SK-N-SH (cell line): ENCODE results near the gene ETS1.
"Not testable (repeated sequence)": the region's sequence is repeated elsewhere in the genome, so short reads cannot be mapped to it uniquely, and the experiment has no call there.

Experiments used
- ELF1 ChIP-seq: IDR thresholded peaks from 2 replicates; pipeline ENCODE4 v1.4.0; 2012
- EZH2phosphoT487 ChIP-seq: fragments of 200-600 bp; sonication (generic); IDR thresholded peaks from 2 replicates; pipeline ENCODE4 v1.6.1; 2017; ENCODE audit warnings: low read depth, mixed run types, mild to moderate bottlenecking, antibody characterized with exemption, moderate library complexity, borderline replicate concordance
- FOXM1 ChIP-seq: IDR thresholded peaks from 2 replicates; pipeline ENCODE4 v1.4.0; 2012; ENCODE audit warnings: low read depth, mild to moderate bottlenecking
- MXI1 ChIP-seq: IDR thresholded peaks from 2 replicates; pipeline ENCODE4 v1.6.1; 2012; ENCODE audit warnings: mild to moderate bottlenecking, low read depth, low read length, improper control_type of control experiment
- POLR2AphosphoS5 ChIP-seq: IDR thresholded peaks from 2 replicates; pipeline ENCODE4 v1.6.1; 2012; ENCODE audit warnings: low read depth, low read length
- RAD21 ChIP-seq: IDR thresholded peaks from 2 replicates; pipeline ENCODE4 v1.6.1; 2012; ENCODE audit warnings: mild to moderate bottlenecking, low read length
- RCOR1 ChIP-seq: fragments of 150-350 bp; IDR thresholded peaks from 2 replicates; pipeline ENCODE4 v1.6.1; 2017; ENCODE audit warnings: antibody characterized with exemption, low read length
- TAF1 ChIP-seq: IDR thresholded peaks from 2 replicates; pipeline ENCODE4 v1.6.1; 2012; ENCODE audit warnings: low read depth, mild to moderate bottlenecking, low read length, moderate library complexity, borderline replicate concordance
- YY1 ChIP-seq: IDR thresholded peaks from 2 replicates; pipeline ENCODE4 v1.4.0; 2012; ENCODE audit warnings: low read depth, mild to moderate bottlenecking
- TF ChIP-seq, protein P1 (sequence below): IDR thresholded peaks from 2 replicates; pipeline ENCODE4 v1.4.0; 2012; ENCODE audit warnings: low read depth, borderline replicate concordance
- TF ChIP-seq, protein P2 (sequence below): fragments of 200-600 bp; sonication (generic); IDR thresholded peaks from 2 replicates; pipeline ENCODE4 v1.6.1; 2017; ENCODE audit warnings: antibody characterized with exemption, mild to moderate bottlenecking, moderate library complexity
- TF ChIP-seq, protein P3 (sequence below): fragments of 150-350 bp; IDR thresholded peaks from 2 replicates; pipeline ENCODE4 v1.6.1; 2017; ENCODE audit warnings: antibody characterized with exemption, low read length, low read depth, borderline replicate concordance
- TF ChIP-seq, protein P4 (sequence below): IDR thresholded peaks from 2 replicates; pipeline ENCODE4; 2012
- TF ChIP-seq, protein P5 (sequence below): IDR thresholded peaks from 2 replicates; pipeline ENCODE4 v1.6.1; 2012; ENCODE audit warnings: mild to moderate bottlenecking, low read depth, low read length, moderate library complexity

DNA sequence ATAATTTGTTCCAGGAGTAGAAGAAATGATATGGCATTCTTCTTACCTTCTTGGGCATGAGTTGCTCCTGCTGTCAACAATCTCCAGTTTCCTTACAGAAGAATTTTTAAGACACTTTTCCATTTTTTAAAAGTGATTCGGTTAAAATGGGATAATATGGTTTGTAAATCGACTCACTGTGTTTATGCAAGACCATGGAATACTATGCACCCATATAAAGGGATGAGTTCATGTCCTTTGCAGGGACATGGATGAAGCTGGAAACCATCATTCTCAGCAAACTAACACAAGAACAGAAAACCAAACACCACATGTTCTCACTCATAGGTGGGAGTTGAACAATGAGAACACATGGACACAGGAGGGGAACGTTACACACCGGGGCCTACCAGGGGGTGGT lies 136.9 kb downstream of the ETS1 start:
- not testable (repeated sequence) for TF ChIP-seq FOXM1, POLR2AphosphoS5, MXI1, RAD21, YY1, EZH2phosphoT487, ELF1, RCOR1, TAF1
- TF ChIP-seq, protein P1, sequence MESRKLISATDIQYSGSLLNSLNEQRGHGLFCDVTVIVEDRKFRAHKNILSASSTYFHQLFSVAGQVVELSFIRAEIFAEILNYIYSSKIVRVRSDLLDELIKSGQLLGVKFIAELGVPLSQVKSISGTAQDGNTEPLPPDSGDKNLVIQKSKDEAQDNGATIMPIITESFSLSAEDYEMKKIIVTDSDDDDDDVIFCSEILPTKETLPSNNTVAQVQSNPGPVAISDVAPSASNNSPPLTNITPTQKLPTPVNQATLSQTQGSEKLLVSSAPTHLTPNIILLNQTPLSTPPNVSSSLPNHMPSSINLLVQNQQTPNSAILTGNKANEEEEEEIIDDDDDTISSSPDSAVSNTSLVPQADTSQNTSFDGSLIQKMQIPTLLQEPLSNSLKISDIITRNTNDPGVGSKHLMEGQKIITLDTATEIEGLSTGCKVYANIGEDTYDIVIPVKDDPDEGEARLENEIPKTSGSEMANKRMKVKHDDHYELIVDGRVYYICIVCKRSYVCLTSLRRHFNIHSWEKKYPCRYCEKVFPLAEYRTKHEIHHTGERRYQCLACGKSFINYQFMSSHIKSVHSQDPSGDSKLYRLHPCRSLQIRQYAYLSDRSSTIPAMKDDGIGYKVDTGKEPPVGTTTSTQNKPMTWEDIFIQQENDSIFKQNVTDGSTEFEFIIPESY = not testable (repeated sequence)
- TF ChIP-seq, protein P2, sequence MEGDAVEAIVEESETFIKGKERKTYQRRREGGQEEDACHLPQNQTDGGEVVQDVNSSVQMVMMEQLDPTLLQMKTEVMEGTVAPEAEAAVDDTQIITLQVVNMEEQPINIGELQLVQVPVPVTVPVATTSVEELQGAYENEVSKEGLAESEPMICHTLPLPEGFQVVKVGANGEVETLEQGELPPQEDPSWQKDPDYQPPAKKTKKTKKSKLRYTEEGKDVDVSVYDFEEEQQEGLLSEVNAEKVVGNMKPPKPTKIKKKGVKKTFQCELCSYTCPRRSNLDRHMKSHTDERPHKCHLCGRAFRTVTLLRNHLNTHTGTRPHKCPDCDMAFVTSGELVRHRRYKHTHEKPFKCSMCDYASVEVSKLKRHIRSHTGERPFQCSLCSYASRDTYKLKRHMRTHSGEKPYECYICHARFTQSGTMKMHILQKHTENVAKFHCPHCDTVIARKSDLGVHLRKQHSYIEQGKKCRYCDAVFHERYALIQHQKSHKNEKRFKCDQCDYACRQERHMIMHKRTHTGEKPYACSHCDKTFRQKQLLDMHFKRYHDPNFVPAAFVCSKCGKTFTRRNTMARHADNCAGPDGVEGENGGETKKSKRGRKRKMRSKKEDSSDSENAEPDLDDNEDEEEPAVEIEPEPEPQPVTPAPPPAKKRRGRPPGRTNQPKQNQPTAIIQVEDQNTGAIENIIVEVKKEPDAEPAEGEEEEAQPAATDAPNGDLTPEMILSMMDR = not testable (repeated sequence)
- TF ChIP-seq, protein P3, sequence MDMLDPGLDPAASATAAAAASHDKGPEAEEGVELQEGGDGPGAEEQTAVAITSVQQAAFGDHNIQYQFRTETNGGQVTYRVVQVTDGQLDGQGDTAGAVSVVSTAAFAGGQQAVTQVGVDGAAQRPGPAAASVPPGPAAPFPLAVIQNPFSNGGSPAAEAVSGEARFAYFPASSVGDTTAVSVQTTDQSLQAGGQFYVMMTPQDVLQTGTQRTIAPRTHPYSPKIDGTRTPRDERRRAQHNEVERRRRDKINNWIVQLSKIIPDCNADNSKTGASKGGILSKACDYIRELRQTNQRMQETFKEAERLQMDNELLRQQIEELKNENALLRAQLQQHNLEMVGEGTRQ = not testable (repeated sequence)
- TF ChIP-seq, protein P4, sequence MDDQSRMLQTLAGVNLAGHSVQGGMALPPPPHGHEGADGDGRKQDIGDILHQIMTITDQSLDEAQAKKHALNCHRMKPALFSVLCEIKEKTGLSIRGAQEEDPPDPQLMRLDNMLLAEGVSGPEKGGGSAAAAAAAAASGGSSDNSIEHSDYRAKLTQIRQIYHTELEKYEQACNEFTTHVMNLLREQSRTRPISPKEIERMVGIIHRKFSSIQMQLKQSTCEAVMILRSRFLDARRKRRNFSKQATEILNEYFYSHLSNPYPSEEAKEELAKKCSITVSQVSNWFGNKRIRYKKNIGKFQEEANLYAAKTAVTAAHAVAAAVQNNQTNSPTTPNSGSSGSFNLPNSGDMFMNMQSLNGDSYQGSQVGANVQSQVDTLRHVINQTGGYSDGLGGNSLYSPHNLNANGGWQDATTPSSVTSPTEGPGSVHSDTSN = not testable (repeated sequence)
- TF ChIP-seq, protein P5, sequence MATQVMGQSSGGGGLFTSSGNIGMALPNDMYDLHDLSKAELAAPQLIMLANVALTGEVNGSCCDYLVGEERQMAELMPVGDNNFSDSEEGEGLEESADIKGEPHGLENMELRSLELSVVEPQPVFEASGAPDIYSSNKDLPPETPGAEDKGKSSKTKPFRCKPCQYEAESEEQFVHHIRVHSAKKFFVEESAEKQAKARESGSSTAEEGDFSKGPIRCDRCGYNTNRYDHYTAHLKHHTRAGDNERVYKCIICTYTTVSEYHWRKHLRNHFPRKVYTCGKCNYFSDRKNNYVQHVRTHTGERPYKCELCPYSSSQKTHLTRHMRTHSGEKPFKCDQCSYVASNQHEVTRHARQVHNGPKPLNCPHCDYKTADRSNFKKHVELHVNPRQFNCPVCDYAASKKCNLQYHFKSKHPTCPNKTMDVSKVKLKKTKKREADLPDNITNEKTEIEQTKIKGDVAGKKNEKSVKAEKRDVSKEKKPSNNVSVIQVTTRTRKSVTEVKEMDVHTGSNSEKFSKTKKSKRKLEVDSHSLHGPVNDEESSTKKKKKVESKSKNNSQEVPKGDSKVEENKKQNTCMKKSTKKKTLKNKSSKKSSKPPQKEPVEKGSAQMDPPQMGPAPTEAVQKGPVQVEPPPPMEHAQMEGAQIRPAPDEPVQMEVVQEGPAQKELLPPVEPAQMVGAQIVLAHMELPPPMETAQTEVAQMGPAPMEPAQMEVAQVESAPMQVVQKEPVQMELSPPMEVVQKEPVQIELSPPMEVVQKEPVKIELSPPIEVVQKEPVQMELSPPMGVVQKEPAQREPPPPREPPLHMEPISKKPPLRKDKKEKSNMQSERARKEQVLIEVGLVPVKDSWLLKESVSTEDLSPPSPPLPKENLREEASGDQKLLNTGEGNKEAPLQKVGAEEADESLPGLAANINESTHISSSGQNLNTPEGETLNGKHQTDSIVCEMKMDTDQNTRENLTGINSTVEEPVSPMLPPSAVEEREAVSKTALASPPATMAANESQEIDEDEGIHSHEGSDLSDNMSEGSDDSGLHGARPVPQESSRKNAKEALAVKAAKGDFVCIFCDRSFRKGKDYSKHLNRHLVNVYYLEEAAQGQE = not testable (repeated sequence)
